Gastroesophageal sphincter (tissue), 4 donors: Measurements from ENCODE around the gene HLA-DOB. TPM values are rescaled to one million over a fixed set of nuclear protein-coding genes. Genes with fewer than 3 reads are reported as not detected.

ENCODE experiments used
- ATAC-seq: fragments of 150-250 bp; one replicate; pipeline ENCODE4 v1.9.1; 2016; ENCODE audit warnings: mild to moderate bottlenecking, moderate library complexity
- H3K27ac ChIP-seq, 4 donors: fragments of 200-600 bp; sonication (generic) in 3 of 4; 1 replicate in 3 of 4; 2 replicates in 1 of 4; pipeline ENCODE4 v1.5.1; 2016 to 2019
- H3K27me3 ChIP-seq: fragments of 200-600 bp; sonication (generic); one replicate; pipeline ENCODE4 v1.5.1; 2019
- H3K36me3 ChIP-seq, 2 donors: fragments of 200-600 bp; sonication (generic); one replicate each; pipeline ENCODE4 v1.5.1; 2019; ENCODE audit warnings: control low read depth in 1 of 2
- H3K4me1 ChIP-seq, 3 donors: fragments of 200-600 bp; sonication (generic); 1 replicate in 2 of 3; 2 replicates in 1 of 3; pipeline ENCODE4 v1.5.1; 2016 to 2019; ENCODE audit warnings: control low read depth in 2 of 3
- H3K4me3 ChIP-seq, 2 donors: fragments of 200-600 bp; sonication (generic); one replicate each; pipeline ENCODE4 v1.5.1; 2019; ENCODE audit warnings: mild to moderate bottlenecking in 1 of 2, moderate library complexity in 1 of 2
- H3K9me3 ChIP-seq, 3 donors: fragments of 200-600 bp; sonication (generic); one replicate each; pipeline ENCODE4 v1.5.1; 2017 to 2019; ENCODE audit warnings: control low read depth in 2 of 3
- CTCF ChIP-seq, 4 experiments: fragments of 200-600 bp in 2 of 4; fragments of 450-650 bp in 2 of 4; sonication (generic) in 1 of 4; IDR thresholded peaks; one replicate each; pipeline ENCODE4 v1.5.1; 2017 to 2019; ENCODE audit warnings: antibody characterized with exemption in 4 of 4, mild to moderate bottlenecking in 2 of 4, moderate library complexity in 2 of 4
- EP300 ChIP-seq: sonication (generic); formaldehyde crosslinking; IDR thresholded peaks from one replicate; pipeline ENCODE4 v1.6.1; 2017; ENCODE audit warnings: antibody characterized with exemption, mild to moderate bottlenecking
- POLR2A ChIP-seq, 2 donors: fragments of 450-650 bp; IDR thresholded peaks; one replicate each; pipeline ENCODE4 v1.6.1; 2017; ENCODE audit warnings: antibody characterized with exemption in 2 of 2, mild to moderate bottlenecking in 2 of 2, moderate library complexity in 1 of 2
- POLR2AphosphoS5 ChIP-seq: sonication (generic); formaldehyde crosslinking; IDR thresholded peaks from one replicate; pipeline ENCODE4 v1.6.1; 2017; ENCODE audit warnings: antibody characterized with exemption
- WGBS, 2 donors: methylation state at CpG; one replicate each; pipeline ENCODE4 v1.1.5; 2018; ENCODE audit warnings: low coverage in 1 of 2; 5-methylcytosine and 5-hydroxymethylcytosine counted together
- total RNA-seq, 4 donors: library from RNA; depleted of rRNA; stranded (reverse); fragments of >200 nt; gene quantifications; one replicate each; pipeline ENCODE4 v1.1.0, GENCODE V29; 2016

The HLA-DOB gene
- total RNA-seq, 4 donors from 2014 or later: 0.37 to 0.40 TPM; not detected in 2

GRCh38 chr6:32847795-32848194, 31.0 kb upstream of the HLA-DOB start:
- no peak overlapping the region for H3K27ac ChIP-seq
- no peak for TF ChIP-seq POLR2A (IDR thresholded peaks at IDR 0.05)
- TF ChIP-seq CTCF (IDR thresholded peaks at IDR 0.05): no peak
- no peak for TF ChIP-seq POLR2AphosphoS5
- TF ChIP-seq EP300: no peak
- peaks cover 0 to 62% of the 10 kb centered on the region in 2 donors for H3K36me3 ChIP-seq
- H3K4me1 ChIP-seq: peaks cover 0 to 65% (median 10%) of the 10 kb centered on the region in 3 donors
- H3K27me3 ChIP-seq: no peaks in the 10 kb centered on the region
- WGBS, 2 donors: 100% methylated on average over 1 of the region's 8 CpGs
- H3K4me3 ChIP-seq: no peak overlapping the region
- ATAC-seq: no peak
- no peaks in the 10 kb centered on the region for H3K9me3 ChIP-seq

DNA sequence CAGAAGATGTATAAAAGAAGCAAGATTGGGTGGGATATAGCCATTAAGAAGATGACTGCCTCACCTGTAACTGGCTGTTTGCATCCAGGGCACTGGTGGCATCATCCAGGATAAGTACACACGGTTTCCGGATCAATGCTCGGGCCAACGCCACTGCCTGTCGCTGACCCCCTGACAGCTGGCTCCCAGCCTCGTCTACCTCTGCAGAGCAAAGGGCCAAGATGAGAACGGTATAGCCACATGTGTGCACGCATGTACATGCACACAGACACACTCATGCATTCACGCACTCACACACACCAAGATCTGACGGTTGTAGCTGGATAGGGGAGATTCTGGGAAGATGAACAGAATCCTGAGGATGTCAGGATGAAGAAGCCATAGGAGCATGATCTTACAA, 30.2 kb upstream of the HLA-DOB start:
- Histone ChIP-seq H3K9me3 (no peaks in the 10 kb centered on the region), H3K27me3 (no peaks in the 10 kb centered on the region), H3K36me3 (peaks cover 0 to 69% of the 10 kb centered on the region in 2 donors), H3K27ac (no peak overlapping the region), H3K4me1 (peaks cover 0 to 66% (median 5%) of the 10 kb centered on the region in 3 donors), H3K4me3 (no peak overlapping the region)
- ATAC-seq: no peak
- 87 to 93% methylated on average over 5 to 10 of the region's 10 CpGs for WGBS, 2 donors
- TF ChIP-seq POLR2A (IDR thresholded peaks at IDR 0.05) (no peak), EP300 (no peak), POLR2AphosphoS5 (no peak), CTCF (IDR thresholded peaks at IDR 0.05) (no peak)

DNA sequence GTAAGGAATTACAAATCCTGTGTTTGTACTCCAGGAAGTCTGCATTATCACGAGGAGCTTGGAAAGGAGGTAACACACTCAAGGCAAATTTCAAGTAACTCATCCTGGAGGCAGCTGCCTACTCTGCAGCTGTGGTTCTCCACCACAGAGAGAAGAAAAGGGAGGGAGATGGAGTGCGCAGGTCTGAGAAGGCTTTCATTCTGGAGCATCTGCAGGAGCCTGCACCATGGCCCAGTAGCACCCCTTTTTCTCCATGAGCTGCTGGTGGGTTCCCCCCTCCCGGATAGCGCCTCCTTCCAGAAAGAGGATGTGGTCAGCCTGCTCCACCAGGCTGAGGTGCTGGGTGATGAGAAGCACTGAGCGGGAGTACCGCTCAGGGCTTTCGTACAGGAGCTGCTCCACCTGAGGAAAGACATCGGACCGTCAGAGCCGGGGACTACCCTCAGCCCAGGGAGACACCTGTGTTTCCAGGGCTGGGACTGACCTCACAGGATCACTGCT, 28.6 kb upstream of the HLA-DOB start:
- peak overlapping the region in 1 of 2 donors; percentile 81 for H3K4me3 ChIP-seq
- TF ChIP-seq EP300 (no peak), POLR2AphosphoS5 (no peak), POLR2A (IDR thresholded peaks at IDR 0.05) (no peak)

DNA sequence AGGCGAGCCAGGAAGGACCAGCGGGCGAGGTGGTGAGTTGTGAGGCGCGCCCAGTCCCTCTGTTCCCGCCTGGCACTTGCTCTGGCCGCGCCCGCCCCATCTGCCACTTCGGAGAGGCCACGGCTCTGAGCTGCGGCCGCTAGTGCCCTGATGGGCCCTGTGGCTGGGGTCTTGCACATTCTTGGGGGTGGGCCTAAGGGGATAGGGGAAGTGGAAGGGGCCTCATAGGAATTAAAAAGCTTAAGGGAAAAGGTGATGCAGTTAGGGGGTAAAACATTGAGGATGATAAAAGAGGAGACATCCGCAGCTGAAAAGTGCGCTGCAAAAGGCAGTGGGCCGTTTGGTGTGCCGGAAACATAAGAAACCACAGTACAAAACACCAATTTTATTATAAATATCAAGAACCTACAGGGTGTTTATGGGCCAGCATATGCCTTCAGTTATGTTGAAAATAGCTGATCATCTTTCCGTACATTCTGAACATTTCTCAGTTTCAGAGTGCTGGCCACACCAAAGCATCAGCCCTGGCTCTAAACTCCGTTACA, 28.1 kb upstream of the HLA-DOB start:
- Histone ChIP-seq H3K27me3 (no peaks in the 10 kb centered on the region), H3K9me3 (no peaks in the 10 kb centered on the region), H3K4me3 (peak overlapping the region; percentile 80 to 81), H3K4me1 (peaks cover 0 to 48% (median 0%) of the 10 kb centered on the region in 3 donors), H3K27ac (peak overlapping the region in 3 of 4 donors; percentile 93 to 95 (median 94)), H3K36me3 (peaks cover 0 to 72% of the 10 kb centered on the region in 2 donors)
- no peak for TF ChIP-seq EP300
- TF ChIP-seq CTCF (IDR thresholded peaks at IDR 0.05): no peak
- no peak for TF ChIP-seq POLR2AphosphoS5
- no peak for TF ChIP-seq POLR2A (IDR thresholded peaks at IDR 0.05)
- 60 to 81% methylated on average over 5 to 6 of the region's 19 CpGs for WGBS, 2 donors
- no peak for ATAC-seq

More for the DNA sequence above, 28.6 kb upstream of the HLA-DOB start:
- H3K27ac ChIP-seq: peak overlapping the region in 3 of 4 donors; percentile 5 to 93 (median 43)
- WGBS, 2 donors: 51 to 55% methylated on average over 2 of the region's 10 CpGs
- ATAC-seq: no peak
- no peaks in the 10 kb centered on the region for H3K27me3 ChIP-seq
- H3K36me3 ChIP-seq: peaks cover 0 to 73% of the 10 kb centered on the region in 2 donors
- peaks cover 0 to 53% (median 0%) of the 10 kb centered on the region in 3 donors for H3K4me1 ChIP-seq
- H3K9me3 ChIP-seq: no peaks in the 10 kb centered on the region

DNA sequence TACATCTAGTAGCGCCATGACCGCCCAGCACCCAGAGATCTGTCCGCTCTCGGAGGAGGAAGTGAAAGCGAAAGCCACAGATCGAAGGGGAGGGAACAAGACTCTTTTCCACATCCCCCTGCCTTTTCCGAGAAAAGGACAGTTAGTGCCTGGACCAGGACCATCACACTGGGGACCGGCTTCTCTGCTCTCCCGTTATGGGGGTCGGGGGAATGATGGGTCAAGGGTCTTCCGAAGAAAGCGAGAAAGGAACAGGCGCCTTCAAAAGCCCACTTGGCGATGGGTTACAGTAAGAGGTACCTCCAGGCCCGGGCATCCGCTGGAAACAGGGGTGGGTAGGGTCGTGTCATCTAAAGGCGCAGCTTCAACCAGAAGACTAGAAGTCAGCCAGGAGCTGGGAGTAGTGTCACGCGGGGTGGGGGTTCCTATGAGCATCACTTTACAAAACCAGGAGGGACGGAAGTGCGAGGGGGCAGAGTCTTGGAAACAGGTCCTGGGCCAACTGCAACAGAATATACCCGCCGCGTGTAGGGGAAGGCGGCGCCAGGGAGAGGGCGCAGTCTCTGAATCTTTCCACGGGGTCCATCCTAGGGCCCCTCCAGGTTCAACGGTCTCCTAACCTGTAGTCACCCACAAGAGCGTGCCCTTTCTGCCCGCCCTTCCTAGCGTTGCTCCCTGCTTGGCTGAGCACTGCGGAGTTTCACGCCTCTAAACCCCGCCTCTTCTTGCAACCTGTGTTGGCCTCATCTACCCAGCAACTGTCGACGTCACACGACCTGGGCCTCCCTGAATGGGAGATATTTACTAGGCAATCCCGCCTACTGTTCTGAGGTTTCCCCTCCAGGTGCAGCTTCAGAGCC, 27.4 kb upstream of the HLA-DOB start, which contains the start of gene PSMB8:
Gene PSMB8, minus strand, starts transcription at position 69 of the 860 bp plus-strand sequence. Its CDS starts 51 bp downstream, at position 18.
- peaks cover 0 to 53% (median 0%) of the 10 kb centered on the region in 3 donors for H3K4me1 ChIP-seq

More for the DNA sequence above, 27.4 kb upstream of the HLA-DOB start, which contains the start of gene PSMB8:
- Histone ChIP-seq H3K9me3 (no peaks in the 10 kb centered on the region), H3K36me3 (peaks cover 0 to 68% of the 10 kb centered on the region in 2 donors), H3K27ac (peak within 1 kb of the TSS; percentile 75 to 95 (median 94)), H3K27me3 (no peaks in the 10 kb centered on the region), H3K4me3 (peak within 1 kb of the TSS; percentile 80 to 81)
- TF ChIP-seq POLR2A (IDR thresholded peaks at IDR 0.05) (peak; percentile 54 to 61), EP300 (no peak), CTCF (IDR thresholded peaks at IDR 0.05) (peak in 3 of 4 experiments; percentile 4 to 48 (median 23)), POLR2AphosphoS5 (peak; percentile 91)
- peak; percentile 97 for ATAC-seq
- WGBS, 2 donors: 0% methylated on average over 2 to 9 of the region's 40 CpGs
